ENCODE data around the gene MICAL3. TPM values are rescaled to one million over a fixed set of nuclear protein-coding genes. Genes with fewer than 3 reads are reported as not detected.
"Not testable (repeated sequence)": the region's sequence is repeated elsewhere in the genome, so short reads cannot be mapped to it uniquely, and the experiment has no call there.

Gene MICAL3, protein sequence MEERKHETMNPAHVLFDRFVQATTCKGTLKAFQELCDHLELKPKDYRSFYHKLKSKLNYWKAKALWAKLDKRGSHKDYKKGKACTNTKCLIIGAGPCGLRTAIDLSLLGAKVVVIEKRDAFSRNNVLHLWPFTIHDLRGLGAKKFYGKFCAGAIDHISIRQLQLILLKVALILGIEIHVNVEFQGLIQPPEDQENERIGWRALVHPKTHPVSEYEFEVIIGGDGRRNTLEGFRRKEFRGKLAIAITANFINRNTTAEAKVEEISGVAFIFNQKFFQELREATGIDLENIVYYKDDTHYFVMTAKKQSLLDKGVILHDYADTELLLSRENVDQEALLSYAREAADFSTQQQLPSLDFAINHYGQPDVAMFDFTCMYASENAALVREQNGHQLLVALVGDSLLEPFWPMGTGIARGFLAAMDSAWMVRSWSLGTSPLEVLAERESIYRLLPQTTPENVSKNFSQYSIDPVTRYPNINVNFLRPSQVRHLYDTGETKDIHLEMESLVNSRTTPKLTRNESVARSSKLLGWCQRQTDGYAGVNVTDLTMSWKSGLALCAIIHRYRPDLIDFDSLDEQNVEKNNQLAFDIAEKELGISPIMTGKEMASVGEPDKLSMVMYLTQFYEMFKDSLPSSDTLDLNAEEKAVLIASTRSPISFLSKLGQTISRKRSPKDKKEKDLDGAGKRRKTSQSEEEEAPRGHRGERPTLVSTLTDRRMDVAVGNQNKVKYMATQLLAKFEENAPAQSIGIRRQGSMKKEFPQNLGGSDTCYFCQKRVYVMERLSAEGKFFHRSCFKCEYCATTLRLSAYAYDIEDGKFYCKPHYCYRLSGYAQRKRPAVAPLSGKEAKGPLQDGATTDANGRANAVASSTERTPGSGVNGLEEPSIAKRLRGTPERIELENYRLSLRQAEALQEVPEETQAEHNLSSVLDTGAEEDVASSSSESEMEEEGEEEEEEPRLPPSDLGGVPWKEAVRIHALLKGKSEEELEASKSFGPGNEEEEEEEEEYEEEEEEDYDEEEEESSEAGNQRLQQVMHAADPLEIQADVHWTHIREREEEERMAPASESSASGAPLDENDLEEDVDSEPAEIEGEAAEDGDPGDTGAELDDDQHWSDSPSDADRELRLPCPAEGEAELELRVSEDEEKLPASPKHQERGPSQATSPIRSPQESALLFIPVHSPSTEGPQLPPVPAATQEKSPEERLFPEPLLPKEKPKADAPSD (N-terminal part only)
- total RNA-seq (2014; rRNA removed; shearing (Covaris generic)) = 25.1 and 33.9 TPM in 2 replicates
- polyA plus RNA-seq (2016; fragmentation: Nextera tagmentation; extraction: Ambion mirVana) = 6.1 and 6.6 TPM in 2 replicates

DNA sequence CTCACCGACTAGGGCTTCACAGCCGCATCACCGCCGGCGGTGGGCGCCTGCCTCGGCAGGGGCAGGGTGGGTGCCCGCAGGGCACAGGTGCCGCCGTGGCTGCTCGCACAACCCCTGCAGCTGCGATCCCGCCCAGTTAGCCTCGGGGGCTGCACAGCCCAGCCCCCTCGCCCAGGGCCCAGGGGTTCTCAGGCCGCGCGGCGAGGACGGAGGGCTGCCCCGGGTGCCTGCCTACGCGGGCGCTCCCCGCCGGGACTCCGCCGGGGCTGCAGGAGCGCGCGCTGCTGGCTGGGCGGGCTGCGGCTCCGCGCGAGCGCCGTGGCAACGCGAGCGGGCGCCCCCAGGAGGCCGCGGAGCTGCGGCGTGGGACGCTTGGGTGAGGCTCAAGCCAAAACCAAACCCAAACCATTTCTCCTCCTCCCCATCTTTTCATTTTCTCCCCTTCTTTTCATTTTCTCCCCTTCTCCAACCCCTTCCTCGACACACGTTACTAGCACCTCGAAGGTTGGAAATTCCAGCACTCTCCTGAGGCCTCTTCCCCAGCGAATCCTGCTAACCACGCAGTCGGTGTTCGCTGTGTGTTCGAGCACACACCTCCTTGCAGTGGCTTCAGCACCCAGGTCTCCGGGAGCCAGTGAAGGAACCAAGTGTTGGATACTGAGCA, at the start of gene MICAL3:
Gene MICAL3 (minus strand): TSS at position 286 of the 664 bp plus-strand sequence. CDS start 117,749 bp downstream, outside the sequence.
- Histone ChIP-seq H3F3A (ENCODE audit: insufficient read depth) (peaks cover 10% of the 10 kb centered on the region; the same call in 1 of the 2 replicates), H3K4me3 (peak within 1 kb of the TSS; percentile 87), H3K4me2 (ENCODE audit: unreplicated experiment) (peak within 1 kb of the TSS; percentile 95), H3K79me2 (ENCODE audit: insufficient read depth) (peaks cover 9% of the 10 kb centered on the region; the same call in 1 of the 2 replicates), H3K27me3 (replicated peaks; ENCODE audit: insufficient read depth) (no peaks in the 10 kb centered on the region), H3K4me1 (ENCODE audit: insufficient read depth) (peaks cover 10% of the 10 kb centered on the region), H3K9me3 (ENCODE audit: low read depth) (no peaks in the 10 kb centered on the region), H3K27ac (peak within 1 kb of the TSS; percentile 60), H4K20me1 (ENCODE audit: insufficient read depth) (no peaks in the 10 kb centered on the region), H2AFZ (peak within 1 kb of the TSS; percentile 96), H3K9ac (peak within 1 kb of the TSS; percentile 81), H3K9me2 (ENCODE audit: insufficient read depth) (no peaks in the 10 kb centered on the region), H3K36me3 (ENCODE audit: low read depth) (no peaks in the 10 kb centered on the region)
- peak; percentile 92 for DNase-seq
- in situ Hi-C loops (cut with MboI) = no loop called here
- WGBS, 2 experiments (ENCODE audit: low coverage in 1 of 2, low lambda C conversion rate in 2 of 2, missing lambda C conversion rate in 2 of 2) = 2 to 5% methylated on average over 37 to 55 of the region's 56 CpGs
- TF ChIP-seq EZH2 (IDR thresholded peaks at IDR 0.05; ENCODE audit: insufficient read depth, poor library complexity, severe bottlenecking) (no peak), EZH2phosphoT487 (IDR thresholded peaks at IDR 0.05; ENCODE audit: insufficient read depth, low read depth) (no peak)

DNA sequence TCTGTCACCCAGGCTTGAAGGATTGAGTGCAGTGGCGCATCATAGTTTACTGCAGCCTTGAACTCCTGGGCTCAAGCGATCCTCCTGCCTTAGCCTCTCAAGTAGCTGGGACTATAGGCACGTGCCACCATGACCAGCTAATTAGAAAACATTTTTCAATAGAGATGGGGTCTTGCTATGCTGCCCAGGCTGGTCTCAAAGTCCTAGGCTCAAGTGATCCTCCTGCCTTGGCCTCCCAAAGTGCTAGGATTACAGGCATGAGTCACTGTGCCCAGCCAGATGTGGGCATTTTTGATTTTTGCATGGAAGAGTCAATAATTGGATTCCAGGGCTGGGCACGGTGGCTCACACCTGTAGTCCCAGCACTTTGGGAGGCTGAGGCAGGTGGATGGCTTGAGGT, 49.6 kb upstream of the MICAL3 start:
- WGBS, 2 experiments (ENCODE audit: low coverage in 1 of 2, low lambda C conversion rate in 2 of 2, missing lambda C conversion rate in 2 of 2) = 95 to 100% methylated on average over 4 of the region's 4 CpGs
- H3F3A ChIP-seq (ENCODE audit: insufficient read depth); H3K4me2 ChIP-seq (ENCODE audit: unreplicated experiment); H3K27me3 ChIP-seq (replicated peaks; ENCODE audit: insufficient read depth); H3K9me2 ChIP-seq (ENCODE audit: insufficient read depth); H3K36me3 ChIP-seq (ENCODE audit: low read depth); H3K4me3 ChIP-seq; H4K20me1 ChIP-seq (ENCODE audit: insufficient read depth); H3K9ac ChIP-seq; DNase-seq; in situ Hi-C loops (cut with MboI); H3K9me3 ChIP-seq (ENCODE audit: low read depth); H3K27ac ChIP-seq; H2AFZ ChIP-seq: not testable (repeated sequence)
- H3K4me1 ChIP-seq (ENCODE audit: insufficient read depth) = peaks cover 14% of the 10 kb centered on the region
- H3K79me2 ChIP-seq (ENCODE audit: insufficient read depth) = peaks cover 21% of the 10 kb centered on the region

DNA sequence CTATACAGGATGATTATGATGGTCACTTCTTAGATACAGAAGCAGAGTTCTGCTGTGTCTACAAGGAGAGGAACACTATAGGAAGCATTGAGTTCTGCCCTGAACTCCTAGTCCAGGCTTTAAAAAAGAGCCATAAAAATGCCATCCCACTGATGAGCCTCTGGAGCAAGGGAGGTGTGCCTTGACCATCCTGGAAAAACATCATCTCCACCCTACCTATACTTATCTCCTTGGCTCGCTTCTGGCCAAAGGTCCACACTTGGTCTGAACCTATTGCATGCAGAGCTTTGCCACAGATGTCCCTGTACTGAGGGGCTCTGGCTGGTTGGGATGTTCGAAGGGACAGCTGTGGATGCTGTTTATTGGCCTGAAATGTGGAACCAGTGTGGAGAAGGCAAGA, 49.1 kb upstream of the MICAL3 start:
- peaks cover 17% of the 10 kb centered on the region for H3K79me2 ChIP-seq (ENCODE audit: insufficient read depth)
- TF ChIP-seq EZH2phosphoT487 (IDR thresholded peaks at IDR 0.05; ENCODE audit: insufficient read depth, low read depth) (no peak), EZH2 (IDR thresholded peaks at IDR 0.05; ENCODE audit: insufficient read depth, poor library complexity, severe bottlenecking) (no peak)
- 87 to 89% methylated on average over 2 of the region's 2 CpGs for WGBS, 2 experiments (ENCODE audit: low coverage in 1 of 2, low lambda C conversion rate in 2 of 2, missing lambda C conversion rate in 2 of 2)
- no peak overlapping the region for H3K27ac ChIP-seq
- no peak for DNase-seq
- no peaks in the 10 kb centered on the region for H4K20me1 ChIP-seq (ENCODE audit: insufficient read depth)
- in situ Hi-C loops (cut with MboI) = no loop called here
- peaks cover 9% of the 10 kb centered on the region; the same call in 1 of the 2 replicates for H3F3A ChIP-seq (ENCODE audit: insufficient read depth)
- no peaks in the 10 kb centered on the region for H3K9me2 ChIP-seq (ENCODE audit: insufficient read depth)
- H3K36me3 ChIP-seq (ENCODE audit: low read depth) = no peaks in the 10 kb centered on the region
- H3K9me3 ChIP-seq (ENCODE audit: low read depth) = no peaks in the 10 kb centered on the region
- no peak overlapping the region for H2AFZ ChIP-seq
- no peak overlapping the region for H3K4me2 ChIP-seq (ENCODE audit: unreplicated experiment)
- no peak overlapping the region for H3K4me3 ChIP-seq
- peaks cover 17% of the 10 kb centered on the region for H3K4me1 ChIP-seq (ENCODE audit: insufficient read depth)
- no peaks in the 10 kb centered on the region for H3K27me3 ChIP-seq (replicated peaks; ENCODE audit: insufficient read depth)
- no peak overlapping the region for H3K9ac ChIP-seq

Measured in GM23248 (cell line).